Tibial nerve (tissue), 4 donors: ENCODE data around the gene SLC26A9.
"Not testable (repeated sequence)": the region's sequence is repeated elsewhere in the genome, so short reads cannot be mapped to it uniquely, and the experiment has no call there.

Experiments used
- CTCF ChIP-seq, 5 experiments: fragments of 200-600 bp in 3 of 5; fragments of 450-650 bp in 2 of 5; sonication (generic) in 3 of 5; IDR thresholded peaks; one replicate each; pipeline ENCODE4 v1.5.1; 2016 to 2019; ENCODE audit warnings: antibody characterized with exemption in 5 of 5, mild to moderate bottlenecking in 3 of 5, moderate library complexity in 2 of 5
- EP300 ChIP-seq, 2 donors: sonication (generic); formaldehyde crosslinking; IDR thresholded peaks; one replicate each; pipeline ENCODE4 v1.6.1; 2017; ENCODE audit warnings: antibody characterized with exemption in 2 of 2, mild to moderate bottlenecking in 1 of 2
- POLR2A ChIP-seq, 2 donors: fragments of 450-650 bp; IDR thresholded peaks; one replicate each; pipeline ENCODE4 v1.6.1; 2017; ENCODE audit warnings: antibody characterized with exemption in 2 of 2, mild to moderate bottlenecking in 2 of 2, moderate library complexity in 2 of 2

- not testable (repeated sequence) for TF ChIP-seq CTCF, POLR2A, EP300 (IDR thresholded peaks at IDR 0.05)
These were observed 51.1 kb downstream of the SLC26A9 start for GRCh38 chr1:205892175-205892574.
